ENCODE measurements around the gene PRPF40B.
"Not testable (repeated sequence)": the region's sequence is repeated elsewhere in the genome, so short reads cannot be mapped to it uniquely, and the experiment has no call there.

PRPF40B gene

GRCh38 chr12:49623142-49623904 is at the start of gene PRPF40B:
TSS of gene PRPF40B (plus strand) at chr12:49623561. CDS start at chr12:49623591, 30 bp downstream.
- DNase-seq, result peak; percentile 49

- no peak for DNase-seq
Observed at GRCh38 chr12:49577589-49578315, 45.6 kb upstream of the PRPF40B start.

- no peak for DNase-seq
Observed at GRCh38 chr12:49578471-49579112, 44.8 kb upstream of the PRPF40B start.

DNA sequence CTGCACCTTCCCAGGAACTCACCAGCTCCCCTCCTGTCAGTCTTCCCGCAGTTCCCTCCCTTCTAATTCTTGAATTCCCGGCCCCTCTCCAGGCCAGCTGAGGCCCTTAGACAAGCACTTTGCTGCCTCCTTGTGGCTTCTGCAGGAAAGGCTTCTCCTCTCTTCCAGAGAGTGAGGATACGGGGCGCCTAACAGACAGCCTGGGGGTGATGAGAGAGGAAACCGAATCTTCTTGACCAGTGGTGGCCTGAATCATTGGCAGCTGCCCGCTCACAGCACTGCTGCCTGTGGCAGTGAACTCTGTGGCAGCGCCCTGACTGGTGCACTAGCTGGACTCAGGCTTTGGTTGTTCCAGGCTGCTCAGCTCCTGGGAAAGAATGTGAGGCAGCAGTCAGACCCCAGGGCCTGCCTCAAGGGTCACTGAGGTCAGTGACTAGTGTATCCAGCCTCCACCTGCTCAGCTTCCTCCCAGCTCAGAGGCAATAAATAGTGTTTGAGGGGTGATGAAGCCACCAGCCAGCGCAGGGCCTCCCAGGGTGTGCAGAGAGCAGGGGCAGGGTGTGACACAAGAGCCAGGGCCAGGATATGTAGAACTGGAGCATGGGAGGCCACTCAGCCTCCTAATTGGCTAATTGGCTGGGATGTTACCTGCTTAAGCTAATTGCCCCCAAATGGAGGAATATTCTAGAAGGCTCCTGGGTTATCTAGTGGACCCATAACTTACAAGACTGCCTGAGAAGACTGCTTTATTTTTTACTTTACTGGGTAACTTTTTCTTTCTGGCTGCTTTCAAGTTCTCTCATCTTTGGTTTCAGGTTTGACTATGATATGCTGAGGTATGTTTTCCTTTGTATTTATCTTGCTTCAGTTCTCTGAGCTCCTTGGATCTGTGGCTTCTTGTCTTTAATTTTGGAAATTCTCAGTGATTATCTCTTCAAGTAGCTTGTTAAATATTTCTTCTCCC is 42.5 kb upstream of the PRPF40B start:
- DNase-seq, result no peak

- no peak for DNase-seq
Observed at GRCh38 chr12:49582201-49582600, 41.2 kb upstream of the PRPF40B start.

- DNase-seq, result no peak
Observed at GRCh38 chr12:49582850-49583249, 40.5 kb upstream of the PRPF40B start.

DNA sequence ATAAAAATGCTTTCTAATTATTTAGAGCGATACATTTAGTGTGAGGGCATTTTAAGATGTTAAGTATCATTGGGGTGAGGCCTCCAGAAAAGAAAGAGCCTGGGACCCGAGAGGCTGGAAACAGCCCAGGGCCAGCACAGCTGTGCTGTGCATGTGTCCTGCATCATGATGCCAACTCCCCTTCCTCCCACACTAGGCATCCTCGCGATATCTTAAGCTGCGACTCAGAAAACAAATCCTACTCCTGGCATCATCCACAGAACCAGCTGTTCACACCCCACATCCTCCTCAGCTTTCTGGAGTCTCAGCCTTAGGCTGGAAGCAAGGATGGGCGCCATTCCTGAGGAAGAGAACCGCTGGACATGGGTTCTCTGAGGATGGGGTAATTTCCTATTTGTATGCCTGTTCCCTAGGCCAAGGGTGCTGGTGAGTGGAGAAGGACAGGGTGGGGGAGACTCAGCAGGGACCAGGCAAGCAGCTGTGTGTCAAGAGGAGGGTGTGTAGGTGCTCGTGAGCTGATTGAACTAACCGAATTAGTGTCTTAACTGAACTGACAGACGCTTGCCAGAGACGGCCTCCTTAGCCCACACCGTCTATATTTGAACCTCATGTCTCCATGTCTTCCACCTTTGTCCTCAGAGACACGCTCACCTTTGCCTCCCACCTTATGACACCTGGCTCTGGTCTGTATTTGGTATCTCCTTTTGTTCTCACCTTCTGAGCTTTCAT is 39.8 kb upstream of the PRPF40B start:
- DNase-seq, result no peak

DNA sequence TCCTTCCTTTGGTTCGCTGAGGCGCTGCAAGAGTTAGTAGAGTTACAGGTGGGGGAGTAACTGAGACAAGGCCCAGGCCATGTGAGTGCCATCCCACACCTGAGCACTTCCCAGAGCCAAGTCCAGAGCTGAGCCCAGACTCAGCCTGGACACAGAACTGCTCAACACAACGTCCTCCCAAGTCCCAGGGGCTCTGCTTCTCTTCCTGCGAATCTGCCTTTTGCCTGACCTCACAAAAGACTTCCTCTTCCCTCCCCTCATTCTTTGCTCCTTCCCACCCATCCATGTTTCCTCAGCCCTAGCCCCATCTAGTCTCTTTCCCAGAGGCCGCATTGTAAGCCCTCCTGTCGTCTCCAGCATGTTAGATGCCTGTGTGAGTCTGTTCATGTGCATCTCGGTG is 38.8 kb upstream of the PRPF40B start:
- no peak for DNase-seq

DNA sequence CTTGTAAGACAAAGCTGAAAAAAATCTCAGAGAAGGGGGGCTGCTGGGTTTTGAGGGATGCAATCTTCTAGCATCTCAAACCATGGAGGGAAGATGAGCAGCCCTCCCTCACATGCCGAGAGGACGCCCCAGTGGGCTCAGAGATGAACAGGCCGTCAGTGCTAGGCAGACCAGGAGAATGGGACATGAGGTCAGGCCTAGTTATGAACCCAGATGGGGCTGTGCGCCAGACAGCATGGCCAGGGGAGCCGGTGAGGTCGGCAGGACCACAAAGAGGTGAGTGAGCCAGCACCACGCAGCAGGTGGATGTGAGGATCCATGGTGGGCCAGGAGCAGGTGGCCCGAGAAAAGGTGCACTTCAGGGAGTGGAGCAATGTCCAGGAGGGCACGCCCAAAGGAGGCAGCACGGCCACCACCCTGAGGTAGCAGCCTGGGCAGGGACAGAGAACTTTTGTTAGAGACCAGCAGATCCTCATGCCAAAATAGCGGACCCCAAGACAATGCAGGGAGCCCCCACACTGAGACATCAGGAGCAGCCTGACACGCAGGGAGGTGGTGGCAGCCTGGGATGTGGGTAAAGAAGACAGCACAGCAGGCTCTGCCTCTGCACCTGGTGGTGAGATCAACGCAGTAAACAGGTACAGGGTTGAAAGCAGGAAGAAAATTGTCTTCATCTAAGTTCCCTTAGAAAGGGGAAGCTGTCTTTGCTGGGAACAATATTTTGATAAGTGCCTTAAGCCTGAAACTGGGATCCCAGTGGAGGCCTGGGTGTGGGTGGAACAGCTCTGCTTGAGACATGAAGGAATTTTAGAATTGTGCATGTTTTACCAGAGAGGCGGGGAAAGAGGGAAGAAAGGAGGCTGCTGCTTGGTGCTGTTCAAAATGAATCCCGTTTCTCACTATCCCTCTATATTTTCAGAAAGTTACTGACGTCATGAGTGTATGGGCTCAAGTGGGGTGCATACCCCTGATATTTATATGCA is 37.6 kb upstream of the PRPF40B start:
- DNase-seq, result no peak

- no peak for DNase-seq
Observed at GRCh38 chr12:49587174-49587908, 36.0 kb upstream of the PRPF40B start.

GRCh38 chr12:49588281-49588680 is 35.1 kb upstream of the PRPF40B start:
- DNase-seq, result no peak

DNA sequence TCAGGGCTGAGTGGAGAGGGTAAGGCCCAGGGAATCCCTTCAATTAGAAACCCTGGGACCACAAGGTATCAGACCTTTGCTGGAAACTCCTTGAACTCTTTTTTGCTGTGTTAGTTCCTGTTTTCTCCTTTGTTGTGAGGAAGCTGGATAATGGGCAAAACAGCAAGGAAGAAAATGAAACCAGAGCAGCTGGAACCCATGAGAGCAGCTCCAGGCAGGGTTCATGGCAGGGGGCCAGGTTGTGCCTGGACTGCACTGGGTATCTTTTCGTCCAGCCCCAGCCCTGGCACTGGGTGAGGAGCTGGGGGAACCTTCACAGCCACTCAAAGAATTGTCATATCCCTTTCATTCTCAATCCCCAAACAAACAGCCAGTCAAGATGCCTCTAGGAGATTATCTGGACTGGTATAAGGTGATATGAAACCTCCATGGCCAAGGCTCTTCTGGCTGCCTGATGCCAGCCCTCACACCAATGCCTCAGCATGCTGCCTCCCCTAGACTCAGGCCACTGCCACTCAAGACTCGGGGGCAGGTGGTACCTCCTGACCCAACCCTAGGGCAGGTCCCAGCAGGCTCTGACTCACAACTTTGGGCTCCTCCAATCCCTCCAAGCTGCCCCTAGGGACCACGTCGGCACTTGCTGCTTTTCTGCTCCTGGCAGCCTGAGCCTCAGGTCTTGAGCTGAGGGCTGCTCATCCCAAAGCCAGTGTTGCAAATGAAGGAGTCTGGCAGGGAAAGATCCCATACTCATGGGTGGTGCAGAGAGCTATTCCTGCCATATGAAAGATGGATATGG is 34.4 kb upstream of the PRPF40B start:
- DNase-seq, result no peak

DNA sequence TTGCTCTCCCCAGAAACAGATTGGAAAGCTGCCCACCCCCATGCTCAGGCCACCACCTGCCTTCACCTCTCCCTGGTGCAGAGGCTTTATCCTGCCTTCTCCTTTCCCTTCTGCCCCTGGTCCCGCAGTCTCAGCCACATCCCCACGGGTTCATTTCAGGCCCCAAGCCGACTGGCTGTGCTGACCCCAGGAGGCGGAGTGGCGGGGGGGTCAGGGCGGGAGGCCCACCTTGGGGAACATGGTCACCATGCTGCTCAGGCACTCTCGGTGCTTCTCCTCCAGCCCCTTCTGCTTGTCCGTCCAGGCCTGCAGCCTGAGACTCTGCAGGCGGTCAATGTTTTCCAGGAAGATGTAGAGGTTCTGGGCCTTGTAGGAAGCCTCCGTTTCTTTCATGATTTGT is 24.8 kb upstream of the PRPF40B start:
- no peak for DNase-seq

DNA sequence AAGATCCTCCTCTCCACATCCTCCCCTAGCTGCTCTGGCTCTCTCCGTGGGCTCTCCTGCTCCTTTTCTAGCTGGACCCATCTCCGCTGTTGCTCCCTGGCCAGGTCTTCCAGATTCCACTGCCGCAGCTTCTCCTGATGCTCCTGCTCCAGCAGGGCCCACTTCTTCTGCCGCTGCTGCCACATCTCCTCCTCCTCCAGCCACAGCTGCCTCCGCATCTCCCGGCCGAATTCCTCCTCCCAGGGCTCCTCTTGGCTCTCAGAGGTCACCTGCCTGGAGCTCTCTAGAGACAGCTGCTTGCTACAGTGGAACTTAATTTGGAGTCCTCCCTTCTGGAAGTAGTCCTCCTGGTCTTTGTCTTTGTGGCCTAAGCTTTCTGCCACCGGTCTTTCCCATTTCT is 23.4 kb upstream of the PRPF40B start:
- no peak for DNase-seq

DNA sequence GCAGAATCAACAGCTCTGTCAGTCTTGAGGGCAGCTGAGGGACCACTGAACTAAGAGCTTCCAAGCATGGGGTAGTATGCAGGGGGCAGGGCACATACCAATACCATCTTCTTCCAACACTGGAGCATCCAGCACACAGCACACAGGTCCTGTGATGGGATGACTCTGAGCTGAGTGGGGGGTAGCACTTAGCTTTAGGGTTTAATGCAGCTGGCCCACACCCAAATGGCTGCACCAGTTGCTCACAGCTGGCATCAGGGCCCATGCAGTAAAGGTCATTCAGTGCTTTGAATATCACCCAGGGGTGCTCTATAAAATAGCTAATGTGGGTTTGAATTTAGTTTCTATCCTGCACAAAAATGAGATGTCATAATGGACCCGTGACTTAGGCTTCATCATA is 19.6 kb upstream of the PRPF40B start:
- no peak for DNase-seq

DNA sequence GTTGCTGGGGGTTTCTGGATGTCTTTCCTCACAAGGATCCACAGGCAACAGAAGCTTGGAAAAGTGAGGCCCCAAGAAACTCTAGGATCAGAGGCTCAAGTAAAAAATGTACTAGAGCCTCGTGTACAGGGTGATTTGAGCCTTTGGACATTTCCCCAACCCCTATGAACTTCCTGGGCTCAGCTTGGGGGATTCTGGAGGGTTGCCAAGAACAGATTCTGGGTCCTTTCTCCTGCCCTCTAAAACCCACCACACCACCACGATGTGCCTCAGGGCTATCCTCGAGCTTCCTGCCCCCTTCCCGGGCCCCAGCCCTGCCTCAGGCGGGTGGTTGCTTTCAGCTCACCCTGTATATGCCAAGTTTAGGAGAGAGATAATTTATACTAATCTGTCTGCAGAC is 18.5 kb upstream of the PRPF40B start:
- DNase-seq, result no peak

DNA sequence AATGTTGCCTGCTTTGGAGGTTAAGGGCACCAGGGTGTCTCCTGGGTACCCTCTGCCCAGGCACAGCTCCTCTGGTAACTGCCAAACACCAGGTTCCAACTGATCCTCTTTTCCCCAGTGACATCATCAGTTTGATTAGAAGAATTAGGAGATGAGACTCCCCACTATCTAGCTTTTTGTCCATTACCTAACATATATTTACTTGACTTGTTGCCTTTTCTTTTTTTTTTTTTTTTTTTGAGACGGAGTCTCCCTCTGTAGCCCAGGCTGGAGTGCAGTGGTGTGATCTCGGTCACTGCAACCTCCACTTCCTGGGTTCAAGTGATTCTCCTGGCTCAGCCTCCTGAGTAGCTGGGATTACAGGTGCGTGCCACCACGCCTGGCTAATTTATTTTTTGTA is 17.8 kb upstream of the PRPF40B start, which contains the start of gene FAM186B:
Gene FAM186B (minus strand): TSS at position 101 of the 400 bp plus-strand sequence. CDS start 162 bp downstream, outside the sequence.
- DNase-seq, result not testable (repeated sequence)

GRCh38 chr12:49609059-49609874 is 14.1 kb upstream of the PRPF40B start:
- DNase-seq, result no peak

Data from NCI-H1436 treated with DMSO at 0.1 percent for 48 hours (cell line).